Measurements from ENCODE around the gene VDAC2. TPM values are rescaled to one million over a fixed set of nuclear protein-coding genes. Genes with fewer than 3 reads are reported as not detected.

Gene VDAC2
- total RNA-seq, 1 experiment from 2014 or later, result 284 TPM

DNA sequence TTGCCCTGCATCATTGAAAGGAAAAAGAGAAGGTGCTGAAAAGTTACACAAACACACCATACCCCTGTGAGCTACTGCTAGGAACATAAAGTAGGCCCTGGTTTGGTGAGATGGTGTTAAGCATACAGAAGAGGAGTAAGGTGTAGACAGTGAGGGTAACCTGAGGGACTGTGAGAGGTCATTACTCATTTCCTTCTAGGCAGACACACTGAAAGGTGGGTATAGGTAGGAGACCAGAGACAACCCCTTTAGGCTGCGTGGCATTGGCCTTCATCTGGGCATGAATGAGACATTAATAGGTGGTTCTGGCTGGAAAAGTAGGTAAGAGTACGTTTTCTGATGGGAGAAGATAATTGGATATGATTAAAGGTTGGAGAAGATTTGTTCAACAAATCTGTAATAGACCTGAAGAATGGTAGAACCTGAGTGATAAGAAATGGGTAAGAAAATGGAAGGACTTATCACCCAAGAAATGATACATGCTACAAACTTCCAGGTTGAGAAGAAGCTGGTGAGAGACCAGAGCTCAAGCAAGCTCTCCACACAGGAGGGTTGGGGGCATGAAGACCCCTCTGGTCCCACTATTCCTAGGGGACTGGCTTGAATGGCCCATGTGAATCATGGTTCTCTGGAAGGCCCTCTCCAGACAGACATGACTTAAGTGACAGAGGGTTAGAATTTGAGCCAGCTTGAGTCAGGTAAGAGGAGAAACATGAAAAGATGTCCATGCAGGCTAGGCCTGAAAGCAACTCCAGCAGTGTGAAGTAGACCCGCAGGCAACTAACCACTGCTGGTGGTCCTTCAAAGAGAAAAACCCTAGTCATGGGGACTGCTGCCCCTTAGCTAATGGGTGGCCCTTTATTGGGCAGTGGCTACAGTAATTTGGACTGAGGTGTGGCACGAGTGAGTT, 21.3 kb downstream of the VDAC2 start (continued):
- TF ChIP-seq, protein P1, sequence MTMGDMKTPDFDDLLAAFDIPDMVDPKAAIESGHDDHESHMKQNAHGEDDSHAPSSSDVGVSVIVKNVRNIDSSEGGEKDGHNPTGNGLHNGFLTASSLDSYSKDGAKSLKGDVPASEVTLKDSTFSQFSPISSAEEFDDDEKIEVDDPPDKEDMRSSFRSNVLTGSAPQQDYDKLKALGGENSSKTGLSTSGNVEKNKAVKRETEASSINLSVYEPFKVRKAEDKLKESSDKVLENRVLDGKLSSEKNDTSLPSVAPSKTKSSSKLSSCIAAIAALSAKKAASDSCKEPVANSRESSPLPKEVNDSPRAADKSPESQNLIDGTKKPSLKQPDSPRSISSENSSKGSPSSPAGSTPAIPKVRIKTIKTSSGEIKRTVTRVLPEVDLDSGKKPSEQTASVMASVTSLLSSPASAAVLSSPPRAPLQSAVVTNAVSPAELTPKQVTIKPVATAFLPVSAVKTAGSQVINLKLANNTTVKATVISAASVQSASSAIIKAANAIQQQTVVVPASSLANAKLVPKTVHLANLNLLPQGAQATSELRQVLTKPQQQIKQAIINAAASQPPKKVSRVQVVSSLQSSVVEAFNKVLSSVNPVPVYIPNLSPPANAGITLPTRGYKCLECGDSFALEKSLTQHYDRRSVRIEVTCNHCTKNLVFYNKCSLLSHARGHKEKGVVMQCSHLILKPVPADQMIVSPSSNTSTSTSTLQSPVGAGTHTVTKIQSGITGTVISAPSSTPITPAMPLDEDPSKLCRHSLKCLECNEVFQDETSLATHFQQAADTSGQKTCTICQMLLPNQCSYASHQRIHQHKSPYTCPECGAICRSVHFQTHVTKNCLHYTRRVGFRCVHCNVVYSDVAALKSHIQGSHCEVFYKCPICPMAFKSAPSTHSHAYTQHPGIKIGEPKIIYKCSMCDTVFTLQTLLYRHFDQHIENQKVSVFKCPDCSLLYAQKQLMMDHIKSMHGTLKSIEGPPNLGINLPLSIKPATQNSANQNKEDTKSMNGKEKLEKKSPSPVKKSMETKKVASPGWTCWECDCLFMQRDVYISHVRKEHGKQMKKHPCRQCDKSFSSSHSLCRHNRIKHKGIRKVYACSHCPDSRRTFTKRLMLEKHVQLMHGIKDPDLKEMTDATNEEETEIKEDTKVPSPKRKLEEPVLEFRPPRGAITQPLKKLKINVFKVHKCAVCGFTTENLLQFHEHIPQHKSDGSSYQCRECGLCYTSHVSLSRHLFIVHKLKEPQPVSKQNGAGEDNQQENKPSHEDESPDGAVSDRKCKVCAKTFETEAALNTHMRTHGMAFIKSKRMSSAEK (CRISPR knock-in tag; IDR thresholded peaks at IDR 0.05; ENCODE audit: borderline replicate concordance), result peak; percentile 46; the same call in 1 of the 2 replicates
- TF ChIP-seq, protein P2, sequence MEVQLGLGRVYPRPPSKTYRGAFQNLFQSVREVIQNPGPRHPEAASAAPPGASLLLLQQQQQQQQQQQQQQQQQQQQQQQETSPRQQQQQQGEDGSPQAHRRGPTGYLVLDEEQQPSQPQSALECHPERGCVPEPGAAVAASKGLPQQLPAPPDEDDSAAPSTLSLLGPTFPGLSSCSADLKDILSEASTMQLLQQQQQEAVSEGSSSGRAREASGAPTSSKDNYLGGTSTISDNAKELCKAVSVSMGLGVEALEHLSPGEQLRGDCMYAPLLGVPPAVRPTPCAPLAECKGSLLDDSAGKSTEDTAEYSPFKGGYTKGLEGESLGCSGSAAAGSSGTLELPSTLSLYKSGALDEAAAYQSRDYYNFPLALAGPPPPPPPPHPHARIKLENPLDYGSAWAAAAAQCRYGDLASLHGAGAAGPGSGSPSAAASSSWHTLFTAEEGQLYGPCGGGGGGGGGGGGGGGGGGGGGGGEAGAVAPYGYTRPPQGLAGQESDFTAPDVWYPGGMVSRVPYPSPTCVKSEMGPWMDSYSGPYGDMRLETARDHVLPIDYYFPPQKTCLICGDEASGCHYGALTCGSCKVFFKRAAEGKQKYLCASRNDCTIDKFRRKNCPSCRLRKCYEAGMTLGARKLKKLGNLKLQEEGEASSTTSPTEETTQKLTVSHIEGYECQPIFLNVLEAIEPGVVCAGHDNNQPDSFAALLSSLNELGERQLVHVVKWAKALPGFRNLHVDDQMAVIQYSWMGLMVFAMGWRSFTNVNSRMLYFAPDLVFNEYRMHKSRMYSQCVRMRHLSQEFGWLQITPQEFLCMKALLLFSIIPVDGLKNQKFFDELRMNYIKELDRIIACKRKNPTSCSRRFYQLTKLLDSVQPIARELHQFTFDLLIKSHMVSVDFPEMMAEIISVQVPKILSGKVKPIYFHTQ (CRISPR knock-in tag; IDR thresholded peaks at IDR 0.05), result peak; percentile 65
- TF ChIP-seq NR3C1 (CRISPR knock-in tag; conservative IDR thresholded peaks at IDR 0.05; ENCODE audit: low read depth) (no peak), TEAD4 (CRISPR knock-in tag; IDR thresholded peaks at IDR 0.05) (no peak), ZNF671 (CRISPR knock-in tag; IDR thresholded peaks at IDR 0.05) (0 out of 2 replicates have a peak, but pooled peaks have one; percentile 34), JUN (CRISPR knock-in tag; IDR thresholded peaks at IDR 0.05) (no peak)
- TF ChIP-seq, protein P3, sequence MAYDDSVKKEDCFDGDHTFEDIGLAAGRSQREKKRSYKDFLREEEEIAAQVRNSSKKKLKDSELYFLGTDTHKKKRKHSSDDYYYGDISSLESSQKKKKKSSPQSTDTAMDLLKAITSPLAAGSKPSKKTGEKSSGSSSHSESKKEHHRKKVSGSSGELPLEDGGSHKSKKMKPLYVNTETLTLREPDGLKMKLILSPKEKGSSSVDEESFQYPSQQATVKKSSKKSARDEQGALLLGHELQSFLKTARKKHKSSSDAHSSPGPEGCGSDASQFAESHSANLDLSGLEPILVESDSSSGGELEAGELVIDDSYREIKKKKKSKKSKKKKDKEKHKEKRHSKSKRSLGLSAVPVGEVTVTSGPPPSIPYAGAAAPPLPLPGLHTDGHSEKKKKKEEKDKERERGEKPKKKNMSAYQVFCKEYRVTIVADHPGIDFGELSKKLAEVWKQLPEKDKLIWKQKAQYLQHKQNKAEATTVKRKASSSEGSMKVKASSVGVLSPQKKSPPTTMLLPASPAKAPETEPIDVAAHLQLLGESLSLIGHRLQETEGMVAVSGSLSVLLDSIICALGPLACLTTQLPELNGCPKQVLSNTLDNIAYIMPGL (CRISPR knock-in tag; IDR thresholded peaks at IDR 0.05), result no peak

DNA sequence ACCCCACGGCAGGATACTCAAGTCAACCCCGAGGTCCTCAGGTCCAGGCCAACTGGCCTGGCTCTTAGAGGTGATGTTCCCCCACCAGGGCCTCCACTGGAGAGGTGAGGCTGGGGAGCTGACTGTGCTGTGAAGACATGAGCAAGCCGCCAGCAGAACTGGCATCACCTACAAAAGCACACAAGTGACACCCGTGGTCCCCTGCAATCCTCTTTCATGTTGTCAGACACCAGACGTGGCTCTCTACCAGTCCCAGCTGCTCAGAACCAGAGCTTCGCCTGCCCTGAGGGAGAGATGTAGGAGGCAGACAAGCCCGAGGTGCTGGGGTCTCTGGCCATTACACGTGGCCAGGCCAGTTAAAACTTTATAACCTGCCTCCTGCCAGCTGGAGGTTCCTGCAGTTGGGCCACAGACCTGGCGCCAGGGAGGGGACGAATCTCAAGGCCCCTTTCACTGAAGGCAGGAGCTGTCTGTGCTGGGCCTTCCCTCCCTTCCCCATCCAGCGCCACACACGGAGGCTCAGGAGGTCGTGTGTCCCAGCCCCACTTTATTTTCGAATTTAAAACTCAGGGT, 22.9 kb downstream of the VDAC2 start:
- Mint-ChIP-seq H3K27me3 (ENCODE audit: low read depth) (no peaks in the 10 kb centered on the region; the same call in 1 of the 2 replicates), H3K27ac (peak overlapping the region; percentile 82), H3K4me3 (peak overlapping the region; percentile 66), H3K4me1 (peaks cover 29% of the 10 kb centered on the region), H3K9me3 (no peaks in the 10 kb centered on the region), H3K36me3 (peaks cover 41% of the 10 kb centered on the region)
- CTCF ChIA-PET, result interaction anchor here (0.9 to 6.3 kb wide), 10 partner anchors 8 to 138 kb away, joined by 3 to 145 read pairs (median 17); partner anchors contain the start of gene VDAC2
- ATAC-seq, result peak; percentile 1
- POLR2A ChIA-PET, result interaction anchor here (1.9 to 2.7 kb wide), 3 partner anchors 10 to 23 kb away, joined by 5 to 19 read pairs (median 11); partner anchors contain the start of gene VDAC2
- DNase-seq (ENCODE audit: low spot score), result no peak
- TF ChIP-seq GABPB1 (CRISPR knock-in tag; IDR thresholded peaks at IDR 0.05) (no peak), RELA (CRISPR knock-in tag; IDR thresholded peaks at IDR 0.05; ENCODE audit: borderline replicate concordance) (no peak), TEAD4 (CRISPR knock-in tag; IDR thresholded peaks at IDR 0.05) (no peak), NFYB (CRISPR knock-in tag; conservative IDR thresholded peaks at IDR 0.05; ENCODE audit: low read depth) (no peak), NFE2L1 (CRISPR knock-in tag; IDR thresholded peaks at IDR 0.05) (no peak), CREB1 (CRISPR knock-in tag; IDR thresholded peaks at IDR 0.05) (no peak), IRF2 (CRISPR knock-in tag; IDR thresholded peaks at IDR 0.05; ENCODE audit: borderline replicate concordance, low read depth) (no peak), FOXJ3 (CRISPR knock-in tag; IDR thresholded peaks at IDR 0.05; ENCODE audit: borderline replicate concordance) (no peak), SMAD4 (CRISPR knock-in tag; IDR thresholded peaks at IDR 0.05) (no peak), ATF1 (CRISPR knock-in tag; IDR thresholded peaks at IDR 0.05) (no peak), ZNF263 (CRISPR knock-in tag; IDR thresholded peaks at IDR 0.05; ENCODE audit: low read depth) (0 out of 2 replicates have a peak, but pooled peaks have one; percentile 17), ZNF416 (CRISPR knock-in tag; IDR thresholded peaks at IDR 0.05) (no peak)
- TF ChIP-seq, protein P4, sequence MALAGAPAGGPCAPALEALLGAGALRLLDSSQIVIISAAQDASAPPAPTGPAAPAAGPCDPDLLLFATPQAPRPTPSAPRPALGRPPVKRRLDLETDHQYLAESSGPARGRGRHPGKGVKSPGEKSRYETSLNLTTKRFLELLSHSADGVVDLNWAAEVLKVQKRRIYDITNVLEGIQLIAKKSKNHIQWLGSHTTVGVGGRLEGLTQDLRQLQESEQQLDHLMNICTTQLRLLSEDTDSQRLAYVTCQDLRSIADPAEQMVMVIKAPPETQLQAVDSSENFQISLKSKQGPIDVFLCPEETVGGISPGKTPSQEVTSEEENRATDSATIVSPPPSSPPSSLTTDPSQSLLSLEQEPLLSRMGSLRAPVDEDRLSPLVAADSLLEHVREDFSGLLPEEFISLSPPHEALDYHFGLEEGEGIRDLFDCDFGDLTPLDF (CRISPR knock-in tag; IDR thresholded peaks at IDR 0.05), result no peak
- TF ChIP-seq, protein P5, sequence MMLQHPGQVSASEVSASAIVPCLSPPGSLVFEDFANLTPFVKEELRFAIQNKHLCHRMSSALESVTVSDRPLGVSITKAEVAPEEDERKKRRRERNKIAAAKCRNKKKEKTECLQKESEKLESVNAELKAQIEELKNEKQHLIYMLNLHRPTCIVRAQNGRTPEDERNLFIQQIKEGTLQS (CRISPR knock-in tag; conservative IDR thresholded peaks at IDR 0.05), result no peak
- TF ChIP-seq, protein P6, sequence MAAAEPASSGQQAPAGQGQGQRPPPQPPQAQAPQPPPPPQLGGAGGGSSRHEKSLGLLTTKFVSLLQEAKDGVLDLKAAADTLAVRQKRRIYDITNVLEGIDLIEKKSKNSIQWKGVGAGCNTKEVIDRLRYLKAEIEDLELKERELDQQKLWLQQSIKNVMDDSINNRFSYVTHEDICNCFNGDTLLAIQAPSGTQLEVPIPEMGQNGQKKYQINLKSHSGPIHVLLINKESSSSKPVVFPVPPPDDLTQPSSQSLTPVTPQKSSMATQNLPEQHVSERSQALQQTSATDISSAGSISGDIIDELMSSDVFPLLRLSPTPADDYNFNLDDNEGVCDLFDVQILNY (CRISPR knock-in tag; IDR thresholded peaks at IDR 0.05), result no peak
- TF ChIP-seq, protein P7, sequence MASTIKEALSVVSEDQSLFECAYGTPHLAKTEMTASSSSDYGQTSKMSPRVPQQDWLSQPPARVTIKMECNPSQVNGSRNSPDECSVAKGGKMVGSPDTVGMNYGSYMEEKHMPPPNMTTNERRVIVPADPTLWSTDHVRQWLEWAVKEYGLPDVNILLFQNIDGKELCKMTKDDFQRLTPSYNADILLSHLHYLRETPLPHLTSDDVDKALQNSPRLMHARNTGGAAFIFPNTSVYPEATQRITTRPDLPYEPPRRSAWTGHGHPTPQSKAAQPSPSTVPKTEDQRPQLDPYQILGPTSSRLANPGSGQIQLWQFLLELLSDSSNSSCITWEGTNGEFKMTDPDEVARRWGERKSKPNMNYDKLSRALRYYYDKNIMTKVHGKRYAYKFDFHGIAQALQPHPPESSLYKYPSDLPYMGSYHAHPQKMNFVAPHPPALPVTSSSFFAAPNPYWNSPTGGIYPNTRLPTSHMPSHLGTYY (CRISPR knock-in tag; IDR thresholded peaks at IDR 0.05), result peak; percentile 55; the same call in 1 of the 2 replicates
